ENCODE data around the gene IFT57.

GRCh38 chr3:108185536-108185935, 36.7 kb downstream of the IFT57 start:
- TF ChIP-seq, protein P1, sequence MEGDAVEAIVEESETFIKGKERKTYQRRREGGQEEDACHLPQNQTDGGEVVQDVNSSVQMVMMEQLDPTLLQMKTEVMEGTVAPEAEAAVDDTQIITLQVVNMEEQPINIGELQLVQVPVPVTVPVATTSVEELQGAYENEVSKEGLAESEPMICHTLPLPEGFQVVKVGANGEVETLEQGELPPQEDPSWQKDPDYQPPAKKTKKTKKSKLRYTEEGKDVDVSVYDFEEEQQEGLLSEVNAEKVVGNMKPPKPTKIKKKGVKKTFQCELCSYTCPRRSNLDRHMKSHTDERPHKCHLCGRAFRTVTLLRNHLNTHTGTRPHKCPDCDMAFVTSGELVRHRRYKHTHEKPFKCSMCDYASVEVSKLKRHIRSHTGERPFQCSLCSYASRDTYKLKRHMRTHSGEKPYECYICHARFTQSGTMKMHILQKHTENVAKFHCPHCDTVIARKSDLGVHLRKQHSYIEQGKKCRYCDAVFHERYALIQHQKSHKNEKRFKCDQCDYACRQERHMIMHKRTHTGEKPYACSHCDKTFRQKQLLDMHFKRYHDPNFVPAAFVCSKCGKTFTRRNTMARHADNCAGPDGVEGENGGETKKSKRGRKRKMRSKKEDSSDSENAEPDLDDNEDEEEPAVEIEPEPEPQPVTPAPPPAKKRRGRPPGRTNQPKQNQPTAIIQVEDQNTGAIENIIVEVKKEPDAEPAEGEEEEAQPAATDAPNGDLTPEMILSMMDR (IDR thresholded peaks at IDR 0.05): no peak
- no peak for TF ChIP-seq EZH2 (IDR thresholded peaks at IDR 0.05; ENCODE audit: borderline replicate concordance, insufficient read depth, low read depth, low read length, poor library complexity, severe bottlenecking)

Data from B cell (primary cell).